T-cell (primary cell): ENCODE data around the gene FXR1. TPM values are rescaled to one million over a fixed set of nuclear protein-coding genes. Genes with fewer than 3 reads are reported as not detected.

ENCODE experiments used
- ATAC-seq, 4 experiments: fragments of 200-7000 bp in 3 of 4; fragments of 150-1000 bp in 1 of 4; cut with Tn5 transposase; replicated peaks in 1 of 4; 1 replicate in 3 of 4; 2 replicates in 1 of 4; pipeline ENCODE4 v1.10.0; 2021; ENCODE audit warnings: moderate library complexity in 3 of 4, mild to moderate bottlenecking in 2 of 4, moderate number of reproducible peaks in 1 of 4
- CTCF ChIA-PET, 2 donors: fragments of 300-600 bp; sonication (Branson Sonifier 250); formaldehyde crosslinking; loops; one replicate each; lab custom pipeline; 2022; ENCODE audit warnings: antibody characterized with exemption in 2 of 2; lab: Charles Lee
- POLR2A ChIA-PET, 2 donors: fragments of 300-600 bp; sonication (Branson Sonifier 250); formaldehyde crosslinking; loops; one replicate each; lab custom pipeline; 2022; ENCODE audit warnings: antibody characterized with exemption in 2 of 2; lab: Charles Lee
- DNase-seq, 35 experiments: peaks; one replicate each; pipeline versions ENCODE4 v3.0.0 to v3.0.0-alpha.2; 2013 to 2023
- H3K27ac ChIP-seq: one replicate; pipeline ENCODE4 v1.5.1; 2013; ENCODE audit warnings: low read length
- H3K27me3 ChIP-seq, 2 experiments: replicated peaks in 1 of 2; 1 replicate in 1 of 2; 2 replicates in 1 of 2; pipeline versions ENCODE4 v1.6.1 to v1.7.0; 2013; ENCODE audit warnings: low read length in 1 of 2, mixed read lengths in 1 of 2; ENCODE audit not compliant: control insufficient read depth in 2 of 2, insufficient read depth in 2 of 2; ENCODE audit errors: extremely low read depth in 1 of 2
- H3K36me3 ChIP-seq, 2 donors: 1 replicate in 1 of 2; 2 replicates in 1 of 2; pipeline versions ENCODE4 v1.6.1 to v1.7.0; 2013; ENCODE audit warnings: low read length in 1 of 2; ENCODE audit not compliant: control insufficient read depth in 2 of 2, insufficient read depth in 1 of 2; ENCODE audit errors: extremely low read depth in 1 of 2
- H3K4me1 ChIP-seq, 2 experiments: 1 replicate in 1 of 2; 2 replicates in 1 of 2; pipeline versions ENCODE4 v1.6.1 to v1.7.0; 2013; ENCODE audit warnings: low read length in 2 of 2, mixed read lengths in 1 of 2; ENCODE audit not compliant: insufficient read depth in 2 of 2, control insufficient read depth in 1 of 2; ENCODE audit errors: extremely low read depth in 1 of 2
- H3K4me3 ChIP-seq, 2 donors: 1 replicate in 1 of 2; 2 replicates in 1 of 2; pipeline versions ENCODE4 v1.5.1 to v1.7.0; 2013; ENCODE audit warnings: mild to moderate bottlenecking in 2 of 2, low read length in 1 of 2, moderate library complexity in 1 of 2; ENCODE audit not compliant: control insufficient read depth in 1 of 2; ENCODE audit errors: extremely low read depth in 1 of 2
- H3K9me3 ChIP-seq: 2 replicates; pipeline ENCODE4 v1.7.0; 2013
- H3K27ac Mint-ChIP-seq, 2 donors: one replicate each; pipeline ENCODE4 v1.8.0; 2020 to 2021; ENCODE audit warnings: mild to moderate bottlenecking in 2 of 2, mixed read lengths in 2 of 2
- H3K27me3 Mint-ChIP-seq, 2 donors: one replicate each; pipeline ENCODE4 v1.8.0; 2021 to 2022; ENCODE audit warnings: mixed read lengths in 2 of 2
- H3K36me3 Mint-ChIP-seq: one replicate; pipeline ENCODE4 v1.8.0; 2021; ENCODE audit warnings: mixed read lengths
- H3K4me1 Mint-ChIP-seq, 3 donors: one replicate each; pipeline ENCODE4 v1.8.0; 2020 to 2022; ENCODE audit warnings: mixed read lengths in 3 of 3, mild to moderate bottlenecking in 1 of 3
- H3K4me3 Mint-ChIP-seq, 3 donors: one replicate each; pipeline ENCODE4 v1.8.0; 2020 to 2022; ENCODE audit warnings: mild to moderate bottlenecking in 3 of 3, mixed read lengths in 3 of 3, moderate library complexity in 3 of 3
- H3K9me3 Mint-ChIP-seq, 3 donors: one replicate each; pipeline ENCODE4 v1.8.0; 2020 to 2022; ENCODE audit warnings: mixed read lengths in 3 of 3
- WGBS: methylation state at CpG from one replicate; pipeline ENCODE4 v1.1.5; 2013; ENCODE audit warnings: missing lambda C conversion rate; ENCODE audit not compliant: insufficient coverage; 5-methylcytosine and 5-hydroxymethylcytosine counted together
- total RNA-seq, 35 experiments: library from RNA in 6 of 35; stranded (reverse) in 6 of 35; fragments of 120-200 nt in 1 of 35; gene quantifications; one replicate each; pipeline versions ENCODE4 v1.2.1 to v1.2.4 and lab custom pipeline; 2013 to 2026

FXR1 gene
- total RNA-seq, 5 donors from 2014 or later (not counting 1 experiment from before 2014, with no cell fraction given) = 97.5 to 150 (median 100) TPM

- no peak overlapping the region for H3K27ac ChIP-seq
- DNase-seq = no peak
- H3K9me3 Mint-ChIP-seq = no peaks in the 10 kb centered on the region
- no peak overlapping the region for H3K27ac Mint-ChIP-seq
- no peaks in the 10 kb centered on the region for H3K27me3 Mint-ChIP-seq
- H3K4me1 ChIP-seq = no peaks in the 10 kb centered on the region
- ChIA-PET POLR2A (interaction anchor here in 1 of 2 donors (0.5 kb wide), 1 partner anchor 10 kb away, joined by 3 read pairs; no protein-coding TSS in a partner anchor), CTCF (no interaction called here)
- H3K4me1 Mint-ChIP-seq = peaks cover 0 to 5% (median 0%) of the 10 kb centered on the region in 3 donors
- H3K9me3 ChIP-seq = no peaks in the 10 kb centered on the region
- peaks cover 54% of the 10 kb centered on the region for H3K36me3 Mint-ChIP-seq
- no peak overlapping the region for H3K4me3 Mint-ChIP-seq
- no peak for ATAC-seq
- H3K27me3 ChIP-seq = no peaks in the 10 kb centered on the region
- peaks cover 4 to 66% of the 10 kb centered on the region in 2 donors for H3K36me3 ChIP-seq
- no CpG with 5 or more reads among the region's 1 CpG for WGBS
- no peak overlapping the region for H3K4me3 ChIP-seq
Observed at GRCh38 chr3:180959691-180960090, 47.2 kb downstream of the FXR1 start.

DNA sequence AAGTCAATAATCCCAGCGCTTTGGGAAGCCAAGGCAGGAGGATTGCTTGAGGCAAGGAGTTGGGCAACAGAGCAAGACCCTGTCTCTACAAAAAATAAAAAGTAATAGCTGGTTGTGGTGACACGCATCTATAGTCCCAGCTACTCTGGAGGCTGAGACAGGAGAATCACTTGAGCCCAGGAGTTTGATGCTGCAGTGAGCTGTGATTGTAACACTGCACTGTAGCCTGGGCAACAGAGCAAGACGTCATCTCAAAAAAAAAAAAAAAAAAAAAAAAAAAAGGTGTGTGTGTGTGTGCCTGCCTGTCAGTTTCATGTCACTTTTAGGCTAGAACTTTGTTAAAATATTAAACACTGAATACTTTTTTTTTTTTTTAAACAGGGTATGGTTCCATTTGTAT, 48.6 kb downstream of the FXR1 start:
- Histone ChIP-seq H3K4me1 (no peaks in the 10 kb centered on the region), H3K27me3 (no peaks in the 10 kb centered on the region), H3K36me3 (peaks cover 3 to 58% of the 10 kb centered on the region in 2 donors), H3K4me3 (no peak overlapping the region), H3K9me3 (no peaks in the 10 kb centered on the region), H3K27ac (no peak overlapping the region)
- H3K27me3 Mint-ChIP-seq = no peaks in the 10 kb centered on the region
- no peak overlapping the region for H3K27ac Mint-ChIP-seq
- WGBS = 100% methylated on average over 1 of the region's 3 CpGs
- H3K9me3 Mint-ChIP-seq = no peaks in the 10 kb centered on the region
- no peak for DNase-seq
- ChIA-PET CTCF (interaction anchor here in 1 of 2 donors (0.8 to 0.9 kb wide), 2 partner anchors 9 to 13 kb away, joined by 3 read pairs; no protein-coding TSS in a partner anchor), POLR2A (no interaction called here)
- H3K36me3 Mint-ChIP-seq = peaks cover 49% of the 10 kb centered on the region
- H3K4me1 Mint-ChIP-seq = no peaks in the 10 kb centered on the region
- no peak for ATAC-seq
- H3K4me3 Mint-ChIP-seq = no peak overlapping the region

DNA sequence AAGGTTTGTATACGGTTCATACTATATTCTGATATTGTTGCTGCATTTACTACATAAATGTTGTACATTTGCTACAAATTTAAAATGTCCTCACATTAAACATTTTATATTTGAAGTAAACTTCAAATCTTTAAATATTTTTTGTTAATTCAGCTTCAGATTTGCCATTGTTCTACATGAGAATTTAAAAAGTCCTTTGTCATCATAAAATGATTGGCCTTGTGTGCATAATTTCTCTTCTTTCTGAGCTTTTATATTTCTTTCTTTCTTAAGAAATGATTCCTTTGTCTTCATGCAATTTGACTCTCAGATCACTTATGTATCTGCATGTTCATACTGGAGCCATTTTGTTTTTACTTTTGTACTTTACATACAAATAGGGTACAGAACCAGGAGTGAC, 49.1 kb downstream of the FXR1 start:
- no peak overlapping the region for H3K4me3 Mint-ChIP-seq
- Histone ChIP-seq H3K4me1 (no peaks in the 10 kb centered on the region), H3K27me3 (no peaks in the 10 kb centered on the region), H3K27ac (no peak overlapping the region), H3K4me3 (no peak overlapping the region), H3K9me3 (no peaks in the 10 kb centered on the region), H3K36me3 (peaks cover 0 to 57% of the 10 kb centered on the region in 2 donors)
- CTCF ChIA-PET = interaction anchor here in 1 of 2 donors (0.8 to 1.1 kb wide), 3 partner anchors 9 to 13 kb away, joined by 3 to 6 read pairs (median 3); no protein-coding TSS in a partner anchor
- no peak overlapping the region for H3K27ac Mint-ChIP-seq
- WGBS = no CpG with 5 or more reads among the region's 1 CpG
- no peaks in the 10 kb centered on the region for H3K9me3 Mint-ChIP-seq
- H3K4me1 Mint-ChIP-seq = no peaks in the 10 kb centered on the region
- no peaks in the 10 kb centered on the region for H3K27me3 Mint-ChIP-seq
- DNase-seq = no peak
- peaks cover 46% of the 10 kb centered on the region for H3K36me3 Mint-ChIP-seq
- POLR2A ChIA-PET = interaction anchor here in 1 of 2 donors (0.6 kb wide), 1 partner anchor 16 kb away, joined by 3 read pairs; no protein-coding TSS in a partner anchor
- no peak for ATAC-seq

DNA sequence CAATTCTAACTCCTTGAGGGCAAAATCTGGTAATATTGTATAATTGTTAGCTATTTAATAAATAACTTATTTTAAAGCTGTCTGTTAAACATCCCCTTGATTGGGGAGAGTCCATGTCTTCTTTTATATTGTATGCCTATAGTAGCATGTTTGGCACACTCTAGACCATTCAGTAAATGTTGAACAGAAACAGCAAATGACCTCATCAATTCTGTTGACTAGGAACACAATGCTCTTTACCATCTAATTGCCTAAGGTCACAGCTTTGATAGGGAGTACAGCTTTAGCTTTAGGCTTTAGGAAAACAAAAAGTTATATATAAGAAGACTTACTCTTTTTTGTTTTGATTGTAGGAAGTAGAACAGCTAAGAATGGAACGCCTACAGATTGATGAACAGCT, 50.1 kb downstream of the FXR1 start:
- no peak overlapping the region for H3K27ac Mint-ChIP-seq
- peaks cover 45% of the 10 kb centered on the region for H3K36me3 Mint-ChIP-seq
- H3K4me1 Mint-ChIP-seq = no peaks in the 10 kb centered on the region
- DNase-seq (no peak), ATAC-seq (no peak)
- Histone ChIP-seq H3K27ac (no peak overlapping the region), H3K36me3 (peaks cover 0 to 61% of the 10 kb centered on the region in 2 donors), H3K4me1 (no peaks in the 10 kb centered on the region), H3K9me3 (no peaks in the 10 kb centered on the region), H3K27me3 (no peaks in the 10 kb centered on the region), H3K4me3 (no peak overlapping the region)
- POLR2A ChIA-PET = interaction anchor here in 1 of 2 donors (0.7 kb wide), 1 partner anchor 1914 kb away, joined by 6 read pairs; no protein-coding TSS in a partner anchor
- H3K27me3 Mint-ChIP-seq = no peaks in the 10 kb centered on the region
- no peaks in the 10 kb centered on the region for H3K9me3 Mint-ChIP-seq
- no peak overlapping the region for H3K4me3 Mint-ChIP-seq
- 89% methylated on average over 1 of the region's 1 CpG for WGBS
- CTCF ChIA-PET = interaction anchor here in 1 of 2 donors (1.1 kb wide), 1 partner anchor 10 kb away, joined by 6 read pairs; no protein-coding TSS in a partner anchor

DNA sequence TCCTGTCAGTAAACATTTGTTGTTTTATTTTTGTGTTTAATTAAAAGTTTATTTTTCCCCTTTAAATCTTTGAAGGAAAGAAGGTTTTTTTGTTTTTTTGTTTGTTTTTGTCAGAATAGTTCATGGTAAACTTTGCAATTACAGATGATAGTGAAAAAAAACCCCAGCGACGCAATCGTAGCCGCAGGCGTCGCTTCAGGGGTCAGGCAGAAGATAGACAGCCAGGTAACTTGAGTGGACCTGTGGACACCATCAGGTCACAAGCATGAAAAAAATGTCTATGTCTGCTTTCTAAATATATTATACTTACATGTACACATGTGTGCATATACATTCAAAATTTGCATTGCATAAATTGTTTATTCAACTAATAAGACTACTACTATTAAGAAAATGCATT, 58.5 kb downstream of the FXR1 start:
- no peak overlapping the region for H3K27ac ChIP-seq
- no peak overlapping the region for H3K4me3 Mint-ChIP-seq
- no peaks in the 10 kb centered on the region for H3K27me3 Mint-ChIP-seq
- no peaks in the 10 kb centered on the region for H3K9me3 ChIP-seq
- peaks cover 2 to 48% of the 10 kb centered on the region in 2 donors for H3K36me3 ChIP-seq
- ChIA-PET POLR2A (no interaction called here), CTCF (interaction anchor here (0.6 kb wide), 2 partner anchors 9 to 59 kb away, joined by 3 read pairs; no protein-coding TSS in a partner anchor)
- no peaks in the 10 kb centered on the region for H3K4me1 ChIP-seq
- ATAC-seq = no peak
- H3K4me1 Mint-ChIP-seq = peaks cover 0 to 5% (median 2%) of the 10 kb centered on the region in 3 donors
- H3K36me3 Mint-ChIP-seq = peaks cover 32% of the 10 kb centered on the region
- H3K9me3 Mint-ChIP-seq = no peaks in the 10 kb centered on the region
- no peak for DNase-seq
- no peaks in the 10 kb centered on the region for H3K27me3 ChIP-seq
- no peak overlapping the region for H3K27ac Mint-ChIP-seq
- no peak overlapping the region for H3K4me3 ChIP-seq
- no CpG with 5 or more reads among the region's 6 CpGs for WGBS

GRCh38 chr3:180973543-180973942, 61.1 kb downstream of the FXR1 start:
- Mint-ChIP-seq H3K4me3 (no peak overlapping the region), H3K27me3 (no peaks in the 10 kb centered on the region), H3K9me3 (no peaks in the 10 kb centered on the region), H3K27ac (no peak overlapping the region), H3K36me3 (peaks cover 22% of the 10 kb centered on the region), H3K4me1 (peaks cover 0 to 5% (median 2%) of the 10 kb centered on the region in 3 donors)
- no peaks in the 10 kb centered on the region for H3K27me3 ChIP-seq
- DNase-seq (no peak), ATAC-seq (no peak)
- no peaks in the 10 kb centered on the region for H3K9me3 ChIP-seq
- H3K36me3 ChIP-seq = peaks cover 2 to 40% of the 10 kb centered on the region in 2 donors
- H3K27ac ChIP-seq = no peak overlapping the region
- no CpG with 5 or more reads among the region's 2 CpGs for WGBS
- H3K4me3 ChIP-seq = no peak overlapping the region
- ChIA-PET POLR2A (interaction anchor here in 1 of 2 donors (0.6 to 0.7 kb wide), 2 partner anchors 57 to 61 kb away, joined by 3 to 4 read pairs; partner anchors contain the start of gene FXR1), CTCF (interaction anchor here in 1 of 2 donors (1.2 kb wide), 1 partner anchor 25 kb away, joined by 3 read pairs; no protein-coding TSS in a partner anchor)
- no peaks in the 10 kb centered on the region for H3K4me1 ChIP-seq
